HG03432 (cell line): ENCODE data around the gene SGMS1.
"Not testable (repeated sequence)": the region's sequence is repeated elsewhere in the genome, so short reads cannot be mapped to it uniquely, and the experiment has no call there.

ENCODE experiments used
- ATAC-seq: cut with Tn5 transposase; IDR thresholded peaks from one replicate; pipeline ENCODE4 v1.9.1; 2021; ENCODE audit warnings: mild to moderate bottlenecking, moderate library complexity; ENCODE audit not compliant: unreplicated experiment

SGMS1 gene

DNA sequence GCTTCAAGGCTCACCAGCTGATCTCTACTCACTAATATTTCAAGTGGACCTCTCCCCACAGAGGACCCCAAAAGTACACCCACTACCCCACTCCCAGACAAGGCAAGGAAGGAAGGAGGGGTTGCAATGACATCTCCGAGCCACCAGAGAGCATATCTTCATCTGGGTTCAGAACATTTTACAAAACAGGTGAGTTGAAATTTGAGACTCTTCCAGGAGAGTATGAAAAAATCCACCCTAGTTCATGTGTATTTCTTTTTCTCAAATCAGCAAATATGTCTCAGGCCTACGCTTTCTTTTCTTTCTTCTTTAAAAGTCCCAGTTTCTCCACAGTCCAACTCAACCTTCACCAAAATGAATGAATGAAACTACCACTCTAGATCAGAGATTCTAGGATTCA, 61.9 kb downstream of the SGMS1 start:
- ATAC-seq, result no peak

DNA sequence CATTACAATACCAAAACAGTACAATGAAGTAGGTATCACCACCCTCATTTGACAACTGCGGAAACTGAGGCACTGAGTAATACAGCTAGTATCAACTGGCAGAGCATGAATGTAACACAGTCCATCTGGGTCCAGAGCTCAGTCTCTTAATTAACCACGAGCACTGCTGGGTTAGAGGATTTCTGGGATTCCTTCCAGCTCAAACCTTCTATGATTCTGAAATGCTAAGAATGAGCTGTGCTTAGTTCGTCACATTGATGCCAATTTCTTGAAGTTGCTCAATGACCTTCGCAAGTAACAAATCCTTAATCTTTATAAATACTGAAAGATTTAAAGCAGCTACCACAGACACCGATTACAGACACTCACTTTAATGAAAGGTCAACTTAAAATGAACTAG, 62.5 kb downstream of the SGMS1 start:
- ATAC-seq, result no peak

DNA sequence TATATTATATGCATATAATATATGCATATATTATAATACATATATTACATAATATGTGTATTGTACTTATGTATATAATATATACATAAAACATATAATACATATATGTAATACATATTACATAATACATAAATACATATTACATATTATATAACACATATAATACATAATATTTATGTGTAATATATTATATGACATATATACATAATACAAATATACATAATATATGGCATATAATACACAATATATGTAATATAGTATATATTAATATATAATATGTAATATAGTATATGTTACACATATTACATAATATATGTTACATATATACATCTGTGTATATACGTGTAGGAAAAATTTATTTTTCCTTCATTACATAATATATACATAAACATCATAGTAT, 63.4 kb downstream of the SGMS1 start:
- no peak for ATAC-seq

DNA sequence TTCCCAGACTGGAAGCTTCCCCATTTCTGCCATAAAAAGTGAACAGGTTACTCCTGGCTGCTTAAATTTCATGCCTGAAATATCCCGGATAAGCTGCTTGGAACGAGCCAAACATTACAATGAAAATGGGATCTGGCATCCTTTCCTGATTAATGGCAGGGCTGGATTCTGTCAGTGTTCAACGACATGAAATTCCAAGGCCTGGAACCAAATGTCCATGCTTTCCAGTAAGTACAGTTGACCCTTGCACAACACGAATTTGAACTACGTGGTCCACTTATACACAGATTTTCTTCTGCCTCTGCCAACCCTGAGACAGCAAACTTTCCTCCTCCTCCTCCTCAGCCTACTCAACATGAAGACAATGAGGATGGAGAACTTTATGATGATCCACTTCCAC, 65.4 kb downstream of the SGMS1 start:
- ATAC-seq, result no peak

DNA sequence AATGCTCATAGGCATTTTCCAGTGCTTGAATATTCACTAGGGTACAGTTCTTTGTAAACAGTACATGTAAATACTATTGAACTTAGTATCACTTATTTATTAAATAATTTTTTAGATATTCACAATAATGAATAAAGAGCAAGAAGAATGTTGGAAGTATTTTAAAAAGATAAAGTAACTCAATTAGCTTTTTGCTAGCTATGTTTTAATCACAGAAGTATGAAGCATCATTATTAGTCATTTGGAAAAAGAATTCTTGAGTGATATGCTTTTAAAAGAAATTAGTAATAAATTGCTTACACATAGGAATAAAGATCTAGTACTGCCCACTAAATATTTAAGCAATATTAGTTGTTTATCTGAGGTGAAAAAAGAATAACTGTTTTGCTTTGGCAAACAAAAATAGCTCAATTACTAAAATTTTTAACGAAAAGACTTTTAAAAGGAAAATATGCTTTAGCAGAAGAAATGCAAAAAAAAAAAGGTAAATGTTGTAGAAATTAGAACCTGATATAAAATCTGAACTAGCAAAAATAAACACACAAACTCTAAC, 66.5 kb downstream of the SGMS1 start:
- no peak for ATAC-seq

DNA sequence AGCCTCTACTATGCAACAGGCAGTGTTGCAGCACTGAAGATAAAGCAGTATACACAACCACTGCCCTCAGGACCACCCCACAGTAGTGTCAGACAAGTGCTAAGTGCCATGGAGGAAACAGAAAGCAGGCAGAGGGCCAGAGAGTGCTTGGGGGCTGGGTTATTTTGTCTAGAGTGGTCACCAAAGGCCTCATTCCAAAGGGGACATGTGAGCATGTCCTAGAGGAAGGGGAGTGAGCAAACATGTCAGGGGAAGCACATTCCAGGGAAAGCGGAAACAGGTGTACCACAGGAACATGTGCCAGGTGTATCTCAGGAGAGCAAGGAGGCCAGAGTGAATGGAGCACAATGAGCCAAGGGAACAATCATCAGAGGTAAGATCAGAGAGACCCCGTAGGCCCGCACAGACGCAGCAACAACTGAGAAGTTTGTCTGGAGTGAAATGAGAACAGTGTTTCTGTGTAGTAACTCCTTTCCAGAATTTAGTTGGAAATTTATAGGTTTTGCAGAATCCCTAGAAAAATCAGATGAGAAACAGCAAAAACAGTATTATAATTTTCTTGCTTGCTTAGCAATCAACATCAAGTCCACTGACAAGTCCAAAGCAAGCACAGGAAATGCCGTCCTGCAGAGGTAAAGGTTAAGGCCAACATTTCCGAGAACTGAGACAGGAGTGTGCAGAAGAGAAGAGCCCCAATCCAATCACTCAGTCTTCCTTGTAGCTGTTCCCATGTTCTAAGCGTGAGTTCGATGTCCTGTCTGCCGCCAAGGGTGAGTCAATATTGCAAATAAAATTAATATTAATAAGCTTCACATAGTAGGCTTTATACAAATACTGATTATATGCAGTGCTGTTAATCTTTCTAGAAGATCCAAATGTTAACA, 67.3 kb downstream of the SGMS1 start:
- no peak for ATAC-seq

DNA sequence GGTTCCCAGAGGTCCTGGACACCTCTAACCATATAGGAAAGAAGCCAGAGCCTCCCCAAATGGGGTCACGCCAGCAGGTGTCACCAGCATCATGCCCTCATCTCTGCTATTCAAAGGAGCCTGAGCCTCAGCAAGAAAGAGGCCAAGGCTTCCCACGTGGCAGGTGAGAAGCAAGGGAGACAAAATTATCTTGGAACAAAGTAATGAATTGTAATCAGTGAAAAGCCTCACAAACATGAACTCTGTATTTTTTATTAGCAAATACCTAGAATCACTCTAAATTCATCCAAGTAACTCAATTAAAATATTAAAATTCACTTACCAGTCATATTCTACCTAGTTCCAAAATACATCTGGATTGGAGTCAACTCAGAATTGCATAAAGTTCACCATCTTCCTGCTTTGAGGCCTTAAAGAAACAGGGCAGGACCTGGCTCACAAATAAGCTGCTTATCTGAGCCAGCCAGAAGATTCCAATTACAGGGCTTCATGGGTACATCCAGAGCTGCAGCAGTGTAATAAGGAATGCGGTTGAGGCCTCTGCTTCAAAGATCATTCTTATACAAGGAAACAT, 68.7 kb downstream of the SGMS1 start:
- ATAC-seq, result no peak

DNA sequence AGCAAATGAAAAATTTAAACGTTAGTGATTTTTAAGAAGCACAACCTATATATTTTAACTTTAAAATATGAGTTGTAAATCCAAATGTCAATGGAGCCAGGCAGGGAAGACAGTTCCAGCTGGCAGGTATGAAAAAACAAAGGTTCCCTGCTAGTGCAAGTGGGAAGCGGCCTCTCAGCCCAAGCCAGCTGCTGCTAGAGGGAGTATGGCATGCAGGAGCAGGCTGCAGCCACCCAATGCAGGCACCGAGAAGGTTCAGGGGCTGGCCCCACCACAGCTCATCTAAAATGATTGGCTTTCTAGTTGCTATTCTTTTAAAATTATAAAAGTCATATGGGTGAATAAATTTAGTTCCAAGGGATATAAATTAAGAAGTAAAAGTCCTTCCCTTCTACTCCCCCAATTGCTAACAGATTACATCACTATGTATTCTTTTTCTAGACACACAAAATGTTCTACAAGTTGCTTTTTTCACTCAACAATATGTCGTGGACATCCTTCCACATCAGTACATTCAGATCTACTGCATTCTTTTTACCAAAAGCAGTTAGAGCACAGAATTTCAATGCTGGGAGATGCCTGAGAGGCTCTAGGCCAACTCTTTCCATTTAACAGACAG, 69.3 kb downstream of the SGMS1 start:
- no peak for ATAC-seq

DNA sequence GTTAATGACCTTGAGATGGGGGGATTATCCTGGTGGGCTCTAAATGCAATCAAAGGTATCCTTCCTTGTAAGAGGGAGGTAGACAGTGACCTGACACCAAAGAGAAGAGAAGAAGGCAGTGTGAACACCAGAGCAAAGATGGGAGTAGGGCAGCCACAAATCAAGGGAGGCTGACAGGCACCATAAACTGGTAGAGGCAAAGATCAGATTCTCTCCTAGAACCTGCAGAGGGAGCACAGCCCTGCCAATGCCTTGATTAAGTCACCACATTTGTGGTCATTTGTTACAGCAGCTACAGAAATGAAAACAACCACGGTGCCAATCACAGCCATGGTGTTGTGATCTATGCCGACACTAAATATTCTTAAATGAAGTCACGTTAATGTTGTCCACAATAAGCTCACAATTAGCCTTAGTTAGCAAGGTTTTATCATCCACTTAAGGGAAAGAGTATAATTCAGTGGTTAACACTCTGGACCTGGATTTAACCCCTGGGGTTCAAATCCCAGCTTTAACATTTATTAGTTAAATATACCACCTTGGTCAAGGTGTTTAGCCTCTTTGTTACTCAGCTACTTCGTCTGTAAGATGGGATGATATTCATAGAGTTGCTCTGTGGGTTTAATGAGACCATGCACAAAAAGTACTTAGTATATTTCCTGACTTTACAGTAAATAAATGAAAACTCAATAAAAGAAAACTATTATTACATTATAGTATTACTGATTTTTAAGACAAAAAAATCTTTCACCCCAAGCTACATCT, 70.8 kb downstream of the SGMS1 start:
- peak; percentile 60 for ATAC-seq

DNA sequence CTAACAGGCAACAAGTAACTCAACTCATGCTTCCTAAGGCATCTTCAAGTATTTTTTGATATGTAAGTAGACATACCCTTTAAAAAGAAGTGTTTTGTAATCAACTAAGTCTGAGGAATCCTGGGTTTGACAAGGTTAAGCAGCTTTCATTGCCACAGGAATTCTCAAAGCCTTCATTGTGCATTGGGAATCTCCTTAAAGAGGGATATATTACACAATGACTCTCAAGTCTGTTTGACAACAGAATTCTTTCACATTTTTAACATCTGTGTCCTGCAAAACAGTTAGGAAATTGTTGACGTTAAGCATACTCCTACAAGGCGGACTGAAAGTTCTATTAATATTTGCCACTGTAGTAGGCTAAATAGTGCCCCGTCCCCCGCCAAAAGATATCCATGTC, 71.4 kb downstream of the SGMS1 start:
- ATAC-seq, result no peak

DNA sequence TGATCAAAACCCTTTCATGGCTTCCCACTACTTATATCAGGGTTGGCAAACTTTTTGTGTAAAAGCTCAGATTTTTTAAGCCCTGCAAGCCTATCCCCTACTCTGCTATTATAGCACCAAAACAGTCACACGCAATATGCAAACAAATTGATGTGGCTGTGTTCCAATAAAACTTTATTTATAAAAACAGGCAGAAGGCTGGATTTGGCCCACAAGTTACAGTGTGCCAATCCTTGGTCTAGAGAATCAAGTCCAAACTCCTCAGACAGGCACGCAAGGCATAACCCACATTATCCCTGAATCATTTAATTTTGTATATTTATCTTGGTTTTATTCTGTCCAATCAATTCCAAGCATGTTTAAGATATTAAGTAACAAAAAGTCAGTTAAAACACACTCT, 71.9 kb downstream of the SGMS1 start:
- ATAC-seq, result no peak

DNA sequence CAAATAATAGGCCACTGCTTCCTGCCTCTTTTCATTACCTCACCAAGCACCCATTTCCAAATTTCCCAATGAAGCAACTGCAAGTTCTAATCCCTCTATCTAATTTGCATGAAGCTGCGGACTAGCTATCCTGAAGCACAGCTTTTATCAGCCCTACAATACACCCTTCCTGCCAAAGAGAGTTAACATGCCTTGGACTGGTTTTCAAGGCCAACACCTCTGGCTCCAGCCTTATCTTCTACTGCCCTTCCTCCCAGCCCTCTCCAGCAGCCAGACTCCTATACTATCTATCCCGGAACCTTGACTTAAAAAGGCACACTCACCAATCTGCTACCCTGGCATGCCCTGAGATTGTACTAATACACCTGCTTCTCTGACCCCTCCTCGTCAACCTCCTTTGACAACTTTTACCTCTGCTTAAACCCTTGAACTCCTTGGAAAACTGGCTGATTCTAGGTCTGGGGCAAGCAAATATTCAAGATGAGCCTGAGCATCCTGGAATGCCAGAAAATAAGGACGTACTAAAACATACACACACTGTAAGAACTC, 73.4 kb downstream of the SGMS1 start:
- no peak for ATAC-seq

DNA sequence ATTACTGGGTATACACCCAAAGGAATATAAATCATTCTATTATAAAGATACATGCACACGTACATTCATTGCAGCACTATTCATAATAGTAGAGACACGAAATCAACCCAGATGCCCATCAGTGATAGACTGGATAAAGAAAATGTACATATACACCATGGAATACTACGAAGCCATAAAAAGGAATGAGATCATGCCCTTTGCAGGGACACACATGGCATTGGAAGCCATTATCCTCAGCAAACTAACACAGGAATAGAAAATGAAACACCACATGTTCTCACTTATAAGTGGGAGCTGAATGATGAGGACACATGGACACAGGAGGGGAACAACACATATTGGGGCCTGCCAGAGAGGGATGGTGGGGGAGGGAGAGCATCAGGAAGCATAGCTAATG, 74.6 kb downstream of the SGMS1 start:
- ATAC-seq, result not testable (repeated sequence)

DNA sequence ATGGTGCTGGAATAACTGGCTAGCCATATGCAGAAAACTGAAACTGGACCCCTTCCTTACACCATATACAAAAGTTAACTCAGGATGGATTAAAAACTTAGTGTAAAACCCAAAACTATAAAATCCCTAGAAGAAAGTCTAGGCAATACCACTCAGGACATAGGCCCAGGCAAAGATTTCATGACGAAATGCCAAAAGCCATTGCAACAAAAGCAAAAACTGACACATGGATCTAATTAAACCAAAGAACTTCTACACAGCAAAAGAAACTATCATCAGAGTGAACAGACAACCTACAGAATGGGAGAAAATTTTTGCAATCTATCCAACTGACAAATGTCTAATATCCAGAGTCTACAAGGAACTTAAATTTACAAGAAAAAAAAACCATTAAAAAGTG, 75.3 kb downstream of the SGMS1 start:
- not testable (repeated sequence) for ATAC-seq

DNA sequence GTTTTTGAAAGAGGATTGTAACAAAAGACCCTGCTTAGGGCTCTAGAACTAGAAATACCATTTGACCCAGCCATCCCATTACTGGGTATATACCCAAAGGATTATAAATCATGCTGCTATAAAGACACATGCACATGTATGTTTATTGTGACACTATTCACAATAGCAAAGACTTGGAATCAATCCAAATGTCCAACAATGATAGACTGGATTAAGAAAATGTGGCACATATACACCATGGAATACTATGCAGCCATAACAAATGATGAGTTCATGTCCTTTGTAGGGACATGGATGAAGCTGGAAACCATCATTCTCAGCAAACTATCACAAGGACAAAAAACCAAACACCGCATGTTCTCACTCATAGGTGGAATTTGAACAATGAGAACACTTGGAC, 77.5 kb downstream of the SGMS1 start:
- ATAC-seq, result not testable (repeated sequence)

DNA sequence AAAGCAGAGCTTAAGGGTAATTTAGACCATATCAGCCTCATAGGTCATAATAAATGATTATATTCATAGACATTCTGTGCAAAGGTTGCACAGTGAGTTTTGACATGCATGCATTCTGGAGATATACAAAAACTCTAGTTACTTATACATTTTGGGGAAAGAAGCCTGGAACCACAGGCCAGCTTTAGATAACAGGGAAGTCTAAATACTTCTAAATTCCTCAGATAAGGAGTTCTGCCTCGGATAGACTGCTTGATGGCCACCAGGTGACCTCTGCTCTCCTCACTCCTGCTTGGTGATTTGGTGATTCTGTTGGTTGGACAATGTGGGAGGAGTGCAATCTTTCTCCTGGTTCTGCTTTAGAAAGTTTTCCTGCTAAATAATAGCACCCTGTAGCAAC, 77.9 kb downstream of the SGMS1 start:
- no peak for ATAC-seq

DNA sequence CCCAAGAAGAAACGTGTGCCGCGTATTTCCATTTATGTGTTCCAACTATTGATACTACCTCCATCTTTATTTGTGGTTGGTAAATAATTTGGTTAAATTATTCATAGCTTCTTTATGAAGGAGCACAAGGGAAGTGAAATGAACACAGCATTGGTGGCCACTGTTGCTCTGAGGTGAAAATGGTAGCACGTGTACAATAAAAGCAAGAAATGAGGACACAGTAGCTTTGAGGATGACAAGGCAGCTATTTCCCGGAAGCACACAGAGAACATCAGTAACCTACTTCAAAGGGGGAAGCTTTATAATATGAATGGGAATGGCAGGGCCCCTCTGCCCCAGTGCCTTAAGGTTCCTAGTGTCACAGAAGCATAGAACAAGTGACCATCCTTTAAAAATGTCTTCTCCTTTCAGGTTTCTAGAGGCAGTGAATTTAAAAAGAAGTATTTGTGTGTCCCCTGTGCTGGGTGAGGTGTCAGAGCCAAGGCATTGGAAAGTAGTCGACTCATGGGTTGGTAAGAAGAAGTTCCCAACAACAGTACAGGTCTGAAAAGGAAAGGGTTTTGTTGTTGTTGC, 78.8 kb downstream of the SGMS1 start:
- ATAC-seq, result no peak

DNA sequence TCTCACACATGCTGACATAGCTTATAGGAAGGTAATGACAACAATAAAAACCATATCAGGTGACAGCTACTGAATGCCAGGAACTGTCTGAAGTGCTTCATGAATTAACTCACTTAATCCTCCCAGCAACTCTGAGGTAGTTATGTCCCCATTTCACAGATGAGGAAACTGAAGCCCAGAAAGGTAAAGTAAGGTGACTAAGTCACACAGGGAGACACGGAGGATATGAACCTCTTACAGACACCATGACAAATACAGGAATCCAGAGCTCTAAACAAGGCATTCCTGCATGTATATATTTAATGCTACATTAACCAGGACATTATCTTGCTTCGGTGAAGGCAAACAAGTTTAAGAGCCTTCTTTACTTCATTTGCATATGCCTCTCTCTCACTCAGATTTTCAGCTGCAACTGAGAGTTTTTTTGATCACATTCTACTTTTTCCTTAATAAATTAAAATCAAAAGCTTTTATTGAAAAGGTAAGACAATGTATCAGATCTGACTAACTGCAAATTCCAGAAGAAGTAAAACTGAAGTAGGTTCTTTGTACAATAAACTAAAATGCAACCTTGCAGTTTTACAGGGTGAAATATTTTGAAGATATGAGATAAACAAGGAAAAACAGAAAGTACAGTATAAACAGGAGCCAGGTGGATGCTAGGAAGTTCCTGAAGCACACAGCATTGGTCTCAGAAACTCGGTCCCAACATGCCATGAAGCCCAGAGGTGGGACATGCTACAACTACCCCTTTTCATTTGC, 79.5 kb downstream of the SGMS1 start:
- no peak for ATAC-seq

DNA sequence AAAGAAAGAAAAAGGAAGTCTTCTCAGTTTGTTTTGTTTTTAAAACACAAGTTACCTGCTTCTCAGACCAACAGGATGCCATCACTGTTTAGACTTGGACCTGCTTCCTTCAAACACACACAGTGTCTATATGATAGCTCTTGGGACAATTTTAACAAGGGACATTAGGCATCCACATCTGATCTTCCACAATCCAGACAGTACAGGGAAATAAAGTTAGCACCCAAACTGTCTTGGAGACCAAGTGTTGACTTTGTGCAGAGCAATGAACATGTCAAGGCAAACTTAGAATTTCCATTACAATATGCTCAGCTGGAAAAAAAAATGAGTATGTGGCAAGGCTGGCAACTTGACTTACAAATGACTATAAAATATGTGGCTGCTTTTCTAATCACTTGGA, 80.9 kb downstream of the SGMS1 start:
- ATAC-seq, result no peak

DNA sequence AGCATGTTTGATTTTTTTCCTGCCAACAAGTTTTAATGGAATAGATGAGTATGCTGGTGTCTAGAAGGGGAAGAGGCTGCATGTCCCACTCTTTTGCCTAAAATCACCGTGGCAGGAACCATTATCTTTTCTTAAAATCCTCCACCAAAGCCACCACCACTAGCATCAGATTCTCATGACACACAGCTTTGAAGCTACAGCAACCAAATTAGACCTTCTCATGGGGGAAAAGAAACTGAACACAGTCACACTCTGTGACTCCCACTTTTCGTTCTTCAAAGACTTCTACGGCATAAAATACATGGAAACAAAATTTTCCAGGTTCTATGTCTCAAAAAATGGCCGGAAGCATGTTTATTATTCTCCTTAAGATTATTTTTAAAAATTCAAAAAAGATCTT, 81.8 kb downstream of the SGMS1 start:
- peak; percentile 40 for ATAC-seq
